HG02763 (cell line): ENCODE data around the gene FOXF1.

Source experiments
- ATAC-seq: cut with Tn5 transposase; IDR thresholded peaks from one replicate; pipeline ENCODE4 v1.9.1; 2021; ENCODE audit warnings: mild to moderate bottlenecking, moderate library complexity; ENCODE audit not compliant: unreplicated experiment

FOXF1 gene

GRCh38 chr16:86503830-86504229 lies 6.5 kb upstream of the FOXF1 start:
- ATAC-seq = no peak

- ATAC-seq = no peak
Measured at GRCh38 chr16:86504315-86505184, 5.8 kb upstream of the FOXF1 start.

- ATAC-seq = no peak
Measured at GRCh38 chr16:86505185-86505898, 5.0 kb upstream of the FOXF1 start.

- ATAC-seq = no peak
Measured at GRCh38 chr16:86505899-86506864, 4.1 kb upstream of the FOXF1 start.

GRCh38 chr16:86507173-86508027 lies 2.9 kb upstream of the FOXF1 start:
- no peak for ATAC-seq

GRCh38 chr16:86508028-86508946 lies 2.0 kb upstream of the FOXF1 start:
- ATAC-seq = no peak

GRCh38 chr16:86508947-86509758 lies 1.2 kb upstream of the FOXF1 start:
- no peak for ATAC-seq

- ATAC-seq = no peak
Measured at GRCh38 chr16:86509759-86510464, 415 bp upstream of the FOXF1 start.

GRCh38 chr16:86511317-86512161 lies 1.2 kb downstream of the FOXF1 start:
- no peak for ATAC-seq

- no peak for ATAC-seq
Measured at GRCh38 chr16:86512301-86512859, 2.1 kb downstream of the FOXF1 start.

- no peak for ATAC-seq
Measured at GRCh38 chr16:86512860-86513470, 2.6 kb downstream of the FOXF1 start.

- no peak for ATAC-seq
Measured at GRCh38 chr16:86513471-86514277, 3.3 kb downstream of the FOXF1 start.

- ATAC-seq = no peak
Measured at GRCh38 chr16:86514481-86515376, 4.4 kb downstream of the FOXF1 start.

- no peak for ATAC-seq
Measured at GRCh38 chr16:86515413-86515776, 5.1 kb downstream of the FOXF1 start.
